Adrenal gland (tissue), 12 donors: ENCODE measurements around the gene ADGRF1. TPM values are rescaled to one million over a fixed set of nuclear protein-coding genes. Genes with fewer than 3 reads are reported as not detected.

ENCODE experiments used
- DNase-seq, 7 donors: peaks; one replicate each; pipeline ENCODE4 v3.0.0-alpha.2; 2019 to 2020
- H3K27ac ChIP-seq, 5 donors: fragments of 200-600 bp; sonication (generic) in 4 of 5; 1 replicate in 3 of 5; 2 replicates in 2 of 5; pipeline versions ENCODE4 v1.5.1 to v1.8.0; 2016 to 2020; ENCODE audit warnings: mild to moderate bottlenecking in 1 of 5
- H3K27me3 ChIP-seq: fragments of 200-600 bp; 2 replicates; pipeline ENCODE4 v1.8.0; 2021
- H3K36me3 ChIP-seq, 2 donors: fragments of 200-600 bp; replicated peaks in 1 of 2; 1 replicate in 1 of 2; 2 replicates in 1 of 2; pipeline versions ENCODE4 v1.5.1 to v1.8.0; 2018 to 2022
- H3K4me1 ChIP-seq, 2 donors: fragments of 200-600 bp; replicated peaks in 1 of 2; 1 replicate in 1 of 2; 2 replicates in 1 of 2; pipeline versions ENCODE4 v1.5.1 to v1.8.0; 2018 to 2021
- H3K4me3 ChIP-seq, 4 donors: fragments of 200-600 bp; sonication (generic) in 3 of 4; one replicate each; pipeline ENCODE4 v1.5.1; 2016 to 2018
- H3K9me3 ChIP-seq, 3 donors: fragments of 200-600 bp; sonication (generic) in 1 of 3; replicated peaks in 1 of 3; 1 replicate in 2 of 3; 2 replicates in 1 of 3; pipeline versions ENCODE4 v1.5.1 to v1.8.0; 2016 to 2021
- CTCF ChIP-seq, 6 experiments: fragments of 450-650 bp in 4 of 6; fragments of 200-600 bp in 2 of 6; sonication (generic) in 1 of 6; IDR thresholded peaks; 1 replicate in 5 of 6; 2 replicates in 1 of 6; pipeline versions ENCODE4 v1.5.1 to v1.8.0; 2016 to 2021; ENCODE audit warnings: antibody characterized with exemption in 6 of 6, mild to moderate bottlenecking in 2 of 6, moderate library complexity in 1 of 6
- POLR2A ChIP-seq, 2 donors: fragments of 450-650 bp; IDR thresholded peaks; one replicate each; pipeline ENCODE4 v1.6.1; 2017; ENCODE audit warnings: antibody characterized with exemption in 2 of 2, mild to moderate bottlenecking in 2 of 2, moderate library complexity in 1 of 2
- WGBS, 4 donors: extraction: QIAGEN DNeasy Blood & Tissue Kit in 2 of 4; methylation state at CpG; one replicate each; pipeline versions ENCODE4 v1.1.5 to v1.1.7; 2013 to 2017; 5-methylcytosine and 5-hydroxymethylcytosine counted together
- intact Hi-C, 2 donors: fragments of 100-400 bp; cut with DNase I; formaldehyde crosslinking; loops; one replicate each; pipeline versions ENCODE4 v1.14.1 to v1.15.0; 2022 to 2023
- polyA plus RNA-seq, 3 donors: library from polyadenylated mRNA; stranded (reverse); fragments of 200-250 nt in 2 of 3; fragments of 350-450 nt in 1 of 3; fragmentation: Illumina TruSeq in 1 of 3; extraction: RNeasy Lipid Tissue Mini Kit (QIAGEN cat#74804) in 1 of 3; gene quantifications; one replicate each; pipeline ENCODE4 v1.2.3, GENCODE V29; 2013 to 2014
- total RNA-seq, 9 donors: library from RNA; depleted of rRNA in 4 of 9; stranded (reverse); fragments of >200 nt in 4 of 9; fragments of 120-200 nt in 1 of 9; fragmentation: NEBNext Ultra II Directional in 1 of 9; extraction: Animal tissue kit (Norgen Biotek cat#: 25700) in 1 of 9; gene quantifications; one replicate each; pipeline versions ENCODE4 v1.1.0 to v1.2.4, GENCODE V29; 2013 to 2023
- donor health status: healthy with polysubstance abuse.
- donor health status: Bipolar disorder and iron deficiency.
- donor health status: DM: yes; HTN: yes; CAD: no.
- donor health status: DM: no; HTN: no; CAD: no.
- donor health status: DM: no; HTN: no; CAD: no.
- donor health status: DM: yes; HTN: yes; CAD: no.

Gene ADGRF1
- total and polyA plus RNA-seq, 12 donors = under 0.01 to 0.25 (median 0.22) TPM; not detected in 7

GRCh38 chr6:47078991-47079390 lies 36.9 kb upstream of the ADGRF1 start:
- no peak for DNase-seq
- no peaks in the 10 kb centered on the region for H3K36me3 ChIP-seq
- H3K4me3 ChIP-seq = no peak overlapping the region
- H3K4me1 ChIP-seq = peaks cover 0 to 27% of the 10 kb centered on the region in 2 donors
- TF ChIP-seq POLR2A (IDR thresholded peaks at IDR 0.05) (no peak), CTCF (IDR thresholded peaks at IDR 0.05) (no peak)
- H3K27me3 ChIP-seq = no peaks in the 10 kb centered on the region
- WGBS, 4 donors = 74 to 87% (median 77%) methylated on average over 6 of the region's 6 CpGs
- no peaks in the 10 kb centered on the region for H3K9me3 ChIP-seq
- intact Hi-C loops = no loop called here
- H3K27ac ChIP-seq = no peak overlapping the region

- DNase-seq = peak in 6 of 7 donors; percentile 23 to 41 (median 27)
- intact Hi-C loops = no loop called here
- Histone ChIP-seq H3K9me3 (no peaks in the 10 kb centered on the region), H3K4me1 (peaks cover 0 to 15% of the 10 kb centered on the region in 2 donors), H3K36me3 (no peaks in the 10 kb centered on the region), H3K27me3 (no peaks in the 10 kb centered on the region), H3K27ac (no peak overlapping the region), H3K4me3 (no peak overlapping the region)
- TF ChIP-seq POLR2A (IDR thresholded peaks at IDR 0.05) (no peak), CTCF (IDR thresholded peaks at IDR 0.05) (no peak)
- WGBS, 4 donors = 34 to 45% (median 40%) methylated on average over 9 of the region's 9 CpGs
These were observed 34.6 kb upstream of the ADGRF1 start for GRCh38 chr6:47076422-47077344.

- intact Hi-C loops = no loop called here
- Histone ChIP-seq H3K4me1 (peaks cover 0 to 15% of the 10 kb centered on the region in 2 donors), H3K27ac (no peak overlapping the region), H3K9me3 (no peaks in the 10 kb centered on the region), H3K4me3 (no peak overlapping the region), H3K27me3 (no peaks in the 10 kb centered on the region), H3K36me3 (no peaks in the 10 kb centered on the region)
- 57 to 76% (median 69%) methylated on average over 8 of the region's 8 CpGs for WGBS, 4 donors
- DNase-seq = no peak
- TF ChIP-seq CTCF (IDR thresholded peaks at IDR 0.05) (no peak), POLR2A (IDR thresholded peaks at IDR 0.05) (no peak)
These were observed 33.7 kb upstream of the ADGRF1 start for GRCh38 chr6:47075741-47076421.

- no peak overlapping the region for H3K27ac ChIP-seq
- 72 to 80% (median 74%) methylated on average over 4 of the region's 4 CpGs for WGBS, 4 donors
- no peaks in the 10 kb centered on the region for H3K27me3 ChIP-seq
- no peak for TF ChIP-seq CTCF (IDR thresholded peaks at IDR 0.05)
- TF ChIP-seq POLR2A (IDR thresholded peaks at IDR 0.05) = no peak
- no peak overlapping the region for H3K4me3 ChIP-seq
- intact Hi-C loops = no loop called here
- H3K4me1 ChIP-seq = peaks cover 0 to 15% of the 10 kb centered on the region in 2 donors
- no peaks in the 10 kb centered on the region for H3K36me3 ChIP-seq
- DNase-seq = no peak
- H3K9me3 ChIP-seq = no peaks in the 10 kb centered on the region
These were observed 33.0 kb upstream of the ADGRF1 start for GRCh38 chr6:47075168-47075567.
